Endometrial microvascular endothelial cells (primary cell): Measurements from ENCODE around the gene BRINP1. TPM values are rescaled to one million over a fixed set of nuclear protein-coding genes. Genes with fewer than 3 reads are reported as not detected.
"Not testable (repeated sequence)": the region's sequence is repeated elsewhere in the genome, so short reads cannot be mapped to it uniquely, and the experiment has no call there.

Source experiments
- in situ Hi-C: cut with HindIII; loops from 2 replicates; pipeline ENCODE4 v1.10.0; 2017; ENCODE audit warnings: low sequenced_read_pairs, low pct_unique_long_range_greater_than_20kb; ENCODE audit errors: inconsistent ontology term
- total RNA-seq: library from RNA; depleted of rRNA; stranded (reverse); fragments of >200 nt; gene quantifications from one replicate; pipeline ENCODE4 v1.2.3, GENCODE V29; 2015; ENCODE audit errors: inconsistent ontology term

Gene BRINP1
- total RNA-seq, 1 donor from 2014 or later: not detected

DNA sequence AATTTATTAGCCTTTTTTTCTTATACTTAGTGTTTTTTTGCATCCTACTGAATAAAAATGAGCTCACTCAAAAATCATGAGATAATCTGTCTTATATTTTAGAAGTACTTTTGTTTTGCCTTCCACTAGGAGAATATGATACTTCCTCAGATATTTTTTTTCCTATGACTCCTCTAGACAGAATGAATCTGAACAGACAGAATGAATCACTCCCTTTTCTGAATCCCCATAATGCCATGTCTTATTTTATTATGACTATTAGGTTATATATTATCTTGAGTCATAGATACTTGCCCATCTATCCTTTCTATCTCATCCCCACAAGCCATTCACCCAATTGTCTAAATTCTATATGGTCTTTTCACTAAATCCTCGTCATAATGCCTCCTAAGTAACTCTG lies 134.6 kb downstream of the BRINP1 start:
- in situ Hi-C loops: no loop called here

DNA sequence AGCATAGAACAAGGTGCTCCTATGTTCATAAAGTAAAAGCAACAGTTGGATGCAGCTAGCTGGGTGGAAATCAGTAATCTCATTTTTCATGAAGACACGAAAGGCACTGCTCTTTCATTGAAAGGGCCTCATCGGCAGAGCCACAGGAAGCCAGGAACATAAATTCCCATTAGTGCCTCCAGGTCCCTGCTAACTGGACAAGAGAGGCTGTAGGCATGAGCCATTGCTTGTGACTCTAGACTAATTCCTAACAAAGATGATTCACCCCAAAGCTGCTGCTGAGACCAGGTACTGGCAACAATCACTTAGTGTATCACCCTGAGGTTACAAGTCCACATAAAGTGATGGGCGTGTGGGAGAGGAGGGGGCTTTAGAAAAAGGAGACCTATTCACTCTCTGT lies 141.8 kb downstream of the BRINP1 start:
- in situ Hi-C loops: no loop called here

GRCh38 chr9:119224431-119224830 lies 144.8 kb downstream of the BRINP1 start:
- in situ Hi-C loops: no loop called here

DNA sequence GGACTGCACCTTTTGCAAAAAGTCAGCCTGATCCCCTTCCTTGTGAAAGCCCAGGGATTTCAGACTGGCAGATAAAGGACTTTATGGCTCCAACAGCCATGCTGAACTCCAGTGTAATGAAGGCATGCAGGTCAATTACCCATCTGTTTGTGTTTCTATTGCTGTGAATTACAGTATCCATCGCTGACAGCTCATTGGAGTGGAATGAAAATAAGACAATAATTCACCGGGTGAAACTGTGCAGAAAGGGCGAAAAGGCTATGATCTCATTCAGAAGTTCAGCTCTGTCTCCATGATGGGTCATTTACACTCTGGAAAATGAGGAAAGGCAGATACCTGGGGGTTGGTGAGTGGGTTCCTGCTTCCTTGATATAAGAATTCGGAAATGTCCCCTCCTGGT lies 148.0 kb downstream of the BRINP1 start:
- in situ Hi-C loops: no loop called here

GRCh38 chr9:119218293-119218692 lies 150.9 kb downstream of the BRINP1 start:
- in situ Hi-C loops: no loop called here

GRCh38 chr9:119216651-119217331 lies 152.4 kb downstream of the BRINP1 start:
- in situ Hi-C loops: no loop called here

GRCh38 chr9:119215651-119216050 lies 153.6 kb downstream of the BRINP1 start:
- in situ Hi-C loops: no loop called here

GRCh38 chr9:119213471-119213870 lies 155.8 kb downstream of the BRINP1 start:
- in situ Hi-C loops: no loop called here

DNA sequence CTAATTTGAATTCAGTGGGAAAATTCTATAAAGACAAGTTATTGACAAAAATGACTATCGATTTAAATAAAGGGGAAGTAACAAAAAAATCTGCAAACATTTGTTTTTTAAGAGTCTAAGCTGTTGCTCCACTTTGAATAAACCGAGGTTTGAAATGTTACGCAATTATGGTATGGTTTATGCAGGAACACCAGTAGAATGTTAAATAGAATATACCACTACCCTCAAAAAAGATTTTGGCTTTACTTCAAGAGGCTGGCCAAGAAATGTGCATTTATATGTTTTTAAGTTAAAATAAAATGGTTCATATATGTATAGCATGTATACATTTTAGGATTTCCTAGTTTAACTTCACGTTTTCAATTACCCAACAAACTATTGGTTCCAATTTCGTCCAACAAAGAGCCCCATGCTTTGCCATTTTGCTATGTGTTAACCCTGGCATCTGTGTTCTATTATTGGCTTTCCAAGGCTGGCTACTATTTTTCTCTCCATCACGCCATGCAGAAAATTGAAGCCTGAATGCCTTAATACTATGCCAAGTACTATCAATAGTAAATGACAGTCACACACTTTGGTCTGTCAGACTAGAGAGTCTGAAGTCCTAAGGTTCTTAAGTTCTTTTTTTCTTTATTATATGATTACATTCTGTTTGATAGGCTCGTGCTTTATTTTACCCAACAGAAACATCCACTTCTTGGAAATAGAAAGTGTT lies 171.2 kb downstream of the BRINP1 start:
- in situ Hi-C loops: no loop called here

DNA sequence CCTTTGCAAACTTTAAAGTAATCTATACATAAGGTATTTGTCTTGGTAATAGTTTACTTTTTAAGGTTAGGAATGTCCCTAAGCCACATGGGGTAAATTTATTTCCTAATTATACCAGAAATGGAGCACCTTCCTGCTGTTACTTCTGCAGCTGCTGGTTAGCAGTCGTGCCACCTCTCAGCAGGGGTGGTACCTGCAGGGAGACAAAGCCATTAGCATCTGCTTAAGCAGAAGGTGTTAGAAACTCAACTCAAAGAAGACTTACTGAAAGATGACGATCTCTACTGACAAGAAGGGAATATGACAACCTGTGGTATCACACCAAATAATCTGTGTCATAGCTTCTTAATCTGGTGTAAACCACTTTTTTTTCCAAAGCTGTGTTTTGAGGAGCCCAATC lies 173.7 kb downstream of the BRINP1 start:
- in situ Hi-C loops: no loop called here

GRCh38 chr9:119185298-119185697 lies 183.9 kb downstream of the BRINP1 start:
- in situ Hi-C loops: no loop called here

DNA sequence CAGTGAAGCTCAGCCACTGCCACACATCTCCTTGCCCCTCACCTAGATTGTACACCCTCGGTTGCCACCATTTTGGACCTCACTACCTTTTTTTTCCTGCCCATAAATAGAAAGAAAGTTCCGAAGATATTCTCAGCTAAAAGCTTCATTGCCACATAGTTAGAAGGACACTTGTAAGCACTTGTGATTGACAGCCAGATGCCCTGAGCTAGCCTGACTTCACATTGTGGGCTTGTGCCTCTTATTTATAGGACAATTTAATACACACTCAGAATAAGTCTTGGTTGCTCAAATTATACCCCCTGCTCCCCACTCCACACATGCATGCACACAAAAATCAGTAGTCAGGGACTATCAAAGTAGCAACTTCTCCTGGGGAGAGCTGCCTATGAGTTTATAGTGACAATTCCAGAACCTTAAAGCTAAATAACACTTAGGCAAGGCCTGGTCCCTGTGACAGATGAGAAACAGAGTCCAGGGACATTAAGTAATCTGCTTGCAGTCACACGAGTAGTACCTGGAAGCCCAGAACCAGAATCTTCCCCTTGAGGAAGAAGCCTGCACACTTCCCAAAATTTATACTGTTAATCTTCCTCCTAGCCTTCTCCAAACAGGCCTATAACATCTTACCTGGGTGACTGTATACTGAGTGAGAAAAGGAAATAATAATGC lies 184.8 kb downstream of the BRINP1 start:
- in situ Hi-C loops: no loop called here

DNA sequence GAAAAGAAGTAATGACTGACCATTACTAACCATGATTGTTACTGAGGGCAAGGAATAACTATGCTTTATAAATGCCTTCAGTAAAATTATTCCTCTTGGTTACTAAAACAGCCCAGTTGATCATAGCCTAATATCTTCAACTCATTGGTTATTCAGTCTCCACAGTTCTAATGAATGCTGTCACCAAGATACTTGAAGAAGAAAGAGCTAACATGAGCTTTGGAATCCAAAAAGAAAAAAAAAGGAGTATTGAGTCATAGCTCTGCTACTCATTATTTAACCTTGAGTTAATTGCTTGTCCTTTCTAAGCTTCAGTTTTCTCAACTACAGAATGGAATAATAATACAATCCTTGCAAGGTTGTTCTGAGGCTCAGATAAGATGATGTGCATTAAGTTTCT lies 187.7 kb downstream of the BRINP1 start:
- in situ Hi-C loops: no loop called here

DNA sequence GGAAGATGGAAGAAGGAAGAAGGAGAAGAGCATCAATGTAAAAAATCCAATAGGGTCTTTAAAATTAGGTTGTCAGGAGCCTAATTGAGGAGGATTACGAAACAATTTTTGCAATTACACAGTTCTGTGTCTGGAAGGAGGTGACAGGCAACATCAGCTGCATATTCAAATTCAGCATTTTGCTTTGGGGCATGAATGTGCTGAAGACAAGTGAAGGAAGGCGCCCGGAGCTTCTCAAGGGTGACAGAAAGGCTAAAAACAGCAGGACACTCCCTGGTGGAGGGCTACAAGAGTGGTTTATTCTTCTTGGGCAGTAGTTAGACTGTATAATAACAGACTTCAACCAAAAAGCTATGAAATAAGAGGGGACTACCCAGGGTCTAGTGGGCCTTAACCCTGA lies 188.3 kb downstream of the BRINP1 start:
- in situ Hi-C loops: no loop called here

DNA sequence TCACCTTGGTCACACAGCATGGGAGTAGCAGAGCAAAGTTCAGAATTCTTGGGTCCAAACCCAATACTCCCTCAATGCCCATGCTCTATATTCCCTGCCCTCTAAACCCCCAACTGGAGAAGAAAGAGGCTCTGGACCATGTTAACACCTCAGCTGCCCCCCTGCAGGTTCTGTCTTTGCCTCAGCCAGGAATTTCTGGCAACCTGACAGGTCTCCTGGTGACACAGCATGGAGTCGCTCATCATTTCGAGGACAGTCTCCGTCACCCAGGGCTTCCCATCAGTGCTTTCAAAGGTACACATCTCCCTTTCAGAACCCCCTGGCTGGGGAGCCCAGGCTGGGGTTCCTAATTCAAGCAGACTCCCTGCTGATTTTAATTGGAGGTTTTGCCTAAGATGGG lies 189.5 kb downstream of the BRINP1 start:
- in situ Hi-C loops: no loop called here

- in situ Hi-C loops: no loop called here
Observed at GRCh38 chr9:119177196-119177595, 192.0 kb downstream of the BRINP1 start.

DNA sequence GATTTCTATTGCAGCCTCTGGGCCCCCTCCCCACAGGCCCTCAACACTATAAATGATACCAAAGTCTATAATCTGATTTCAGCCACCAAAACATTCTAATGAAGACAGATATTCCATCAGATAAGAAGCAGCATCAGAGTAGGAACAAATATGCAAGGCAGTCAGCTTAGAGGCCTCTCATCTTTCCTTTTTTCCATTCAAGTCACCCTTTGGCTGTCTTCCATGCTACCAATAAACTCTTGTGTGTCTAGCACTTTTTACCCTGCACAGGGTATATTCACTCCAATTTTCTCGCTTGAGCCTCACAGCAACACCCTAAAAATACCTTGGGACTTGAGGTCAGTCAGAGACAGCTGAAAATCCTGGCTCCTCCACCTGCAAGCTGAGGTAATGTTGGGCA lies 193.7 kb downstream of the BRINP1 start:
- in situ Hi-C loops: no loop called here

- in situ Hi-C loops: not testable (repeated sequence)
Observed at GRCh38 chr9:119169222-119169621, 200.0 kb downstream of the BRINP1 start.

DNA sequence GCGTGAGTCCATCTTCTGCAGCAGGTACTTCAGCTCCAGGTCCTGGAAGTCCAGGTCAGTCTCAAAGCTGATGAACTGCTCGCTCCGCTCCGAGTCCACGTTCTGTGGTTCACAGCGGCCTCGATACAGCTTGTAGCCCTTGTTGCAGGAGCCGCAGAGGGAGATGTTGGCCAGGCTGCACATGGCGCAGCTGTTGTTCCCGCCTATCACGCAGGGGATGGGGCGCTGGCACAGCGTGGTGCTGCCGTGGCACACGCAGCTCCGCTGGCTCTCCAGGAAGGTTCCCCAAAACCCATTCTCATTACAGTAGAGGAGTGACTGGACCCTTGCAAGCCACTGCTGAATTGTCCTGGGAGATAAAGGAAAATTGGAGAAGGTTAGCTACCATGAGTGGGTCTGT lies 201.4 kb downstream of the BRINP1 start:
- in situ Hi-C loops: no loop called here

DNA sequence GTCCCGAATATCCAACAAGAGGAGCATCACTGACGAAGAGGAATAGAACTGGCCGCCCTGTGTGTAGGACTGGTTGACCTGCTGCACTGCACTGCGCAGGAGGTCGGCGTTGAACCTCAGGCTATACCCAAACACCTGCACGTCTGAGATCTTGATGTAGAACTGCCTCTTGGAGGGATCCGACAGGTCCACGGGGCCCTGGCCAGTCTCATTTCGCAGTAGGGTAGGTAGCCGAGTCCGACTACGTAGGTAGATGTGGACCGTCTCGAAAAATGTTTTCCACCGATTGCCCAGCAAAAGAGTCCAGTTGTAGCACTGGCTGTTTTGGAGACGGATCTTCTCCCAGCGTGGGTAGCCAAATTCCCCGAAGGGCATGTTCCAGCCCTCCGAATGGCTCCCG lies 202.0 kb downstream of the BRINP1 start:
- in situ Hi-C loops: no loop called here
